LNCAP (cell line): ENCODE results near the gene PRKG1.

Experiments used
- TF ChIP-seq, protein P1 (sequence below): fragments of 450-650 bp; IDR thresholded peaks from 2 replicates; pipeline ENCODE4 v1.5.1; 2017; ENCODE audit warnings: mild to moderate bottlenecking

Gene PRKG1

DNA sequence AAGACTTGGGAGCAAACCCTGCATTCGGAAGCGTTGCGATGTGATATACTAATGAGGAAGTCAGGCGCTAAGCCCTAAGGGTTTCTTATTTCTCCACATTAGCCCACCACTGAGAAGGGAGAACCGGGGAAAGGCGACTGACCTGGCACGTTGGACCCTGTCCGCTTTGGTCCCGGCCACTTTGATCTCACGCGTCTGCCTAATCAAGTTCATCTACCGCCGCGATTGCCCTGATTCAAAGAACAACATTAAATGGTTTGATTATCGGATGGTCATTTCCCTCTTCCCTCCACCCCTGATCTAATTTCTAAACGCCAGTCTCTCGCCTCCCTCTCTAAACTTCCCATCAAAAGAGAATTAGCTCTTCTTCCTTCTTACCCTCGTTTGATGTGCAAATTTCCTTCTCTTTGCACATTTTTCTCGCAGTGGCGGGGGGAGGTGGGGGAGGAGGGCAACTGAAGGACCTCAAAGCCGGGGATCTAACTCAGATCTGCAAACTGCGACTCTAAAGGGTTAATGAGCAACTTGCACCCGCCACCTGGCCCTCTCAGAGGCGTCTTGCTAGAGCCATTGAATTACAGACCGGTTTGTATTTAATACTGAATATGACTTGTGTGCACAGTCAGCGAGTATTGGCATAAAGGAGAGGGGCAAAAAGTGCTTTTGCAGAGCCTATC lies 1239.1 kb downstream of the PRKG1 start:
- TF ChIP-seq, protein P1, sequence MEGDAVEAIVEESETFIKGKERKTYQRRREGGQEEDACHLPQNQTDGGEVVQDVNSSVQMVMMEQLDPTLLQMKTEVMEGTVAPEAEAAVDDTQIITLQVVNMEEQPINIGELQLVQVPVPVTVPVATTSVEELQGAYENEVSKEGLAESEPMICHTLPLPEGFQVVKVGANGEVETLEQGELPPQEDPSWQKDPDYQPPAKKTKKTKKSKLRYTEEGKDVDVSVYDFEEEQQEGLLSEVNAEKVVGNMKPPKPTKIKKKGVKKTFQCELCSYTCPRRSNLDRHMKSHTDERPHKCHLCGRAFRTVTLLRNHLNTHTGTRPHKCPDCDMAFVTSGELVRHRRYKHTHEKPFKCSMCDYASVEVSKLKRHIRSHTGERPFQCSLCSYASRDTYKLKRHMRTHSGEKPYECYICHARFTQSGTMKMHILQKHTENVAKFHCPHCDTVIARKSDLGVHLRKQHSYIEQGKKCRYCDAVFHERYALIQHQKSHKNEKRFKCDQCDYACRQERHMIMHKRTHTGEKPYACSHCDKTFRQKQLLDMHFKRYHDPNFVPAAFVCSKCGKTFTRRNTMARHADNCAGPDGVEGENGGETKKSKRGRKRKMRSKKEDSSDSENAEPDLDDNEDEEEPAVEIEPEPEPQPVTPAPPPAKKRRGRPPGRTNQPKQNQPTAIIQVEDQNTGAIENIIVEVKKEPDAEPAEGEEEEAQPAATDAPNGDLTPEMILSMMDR, result no peak

- TF ChIP-seq, protein P1, result peak; percentile 44; the same call in 1 of the 2 replicates
Measured at GRCh38 chr10:52313933-52314821, 1239.9 kb downstream of the PRKG1 start, which contains the start of gene DKK1. DKK1 (plus strand) TSS chr10:52314281; CDS start chr10:52314435, 154 bp downstream.

GRCh38 chr10:52314822-52315552 lies 1240.7 kb downstream of the PRKG1 start:
- TF ChIP-seq, protein P1, result no peak

DNA sequence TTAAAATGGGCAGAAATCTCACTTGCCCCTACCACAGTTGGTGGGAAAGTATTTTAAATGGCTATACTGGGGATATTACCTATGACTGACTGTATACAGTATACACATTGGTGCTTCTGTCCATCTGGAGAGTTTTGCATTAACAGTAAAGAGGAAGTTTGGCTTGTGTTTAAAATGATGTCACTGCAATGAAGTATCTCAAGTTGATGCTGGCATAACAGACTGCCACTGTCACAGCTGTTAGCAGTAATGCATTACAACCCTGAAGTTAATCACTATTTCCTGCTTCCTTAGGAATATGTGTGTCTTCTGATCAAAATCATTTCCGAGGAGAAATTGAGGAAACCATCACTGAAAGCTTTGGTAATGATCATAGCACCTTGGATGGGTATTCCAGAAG lies 1241.7 kb downstream of the PRKG1 start:
- TF ChIP-seq, protein P1, result no peak

GRCh38 chr10:52316500-52316899 lies 1242.2 kb downstream of the PRKG1 start:
- TF ChIP-seq, protein P1, result no peak

GRCh38 chr10:52318136-52318701 lies 1243.9 kb downstream of the PRKG1 start:
- TF ChIP-seq, protein P1, result no peak
